ENCODE results near the gene FAT3.

FAT3 gene

DNA sequence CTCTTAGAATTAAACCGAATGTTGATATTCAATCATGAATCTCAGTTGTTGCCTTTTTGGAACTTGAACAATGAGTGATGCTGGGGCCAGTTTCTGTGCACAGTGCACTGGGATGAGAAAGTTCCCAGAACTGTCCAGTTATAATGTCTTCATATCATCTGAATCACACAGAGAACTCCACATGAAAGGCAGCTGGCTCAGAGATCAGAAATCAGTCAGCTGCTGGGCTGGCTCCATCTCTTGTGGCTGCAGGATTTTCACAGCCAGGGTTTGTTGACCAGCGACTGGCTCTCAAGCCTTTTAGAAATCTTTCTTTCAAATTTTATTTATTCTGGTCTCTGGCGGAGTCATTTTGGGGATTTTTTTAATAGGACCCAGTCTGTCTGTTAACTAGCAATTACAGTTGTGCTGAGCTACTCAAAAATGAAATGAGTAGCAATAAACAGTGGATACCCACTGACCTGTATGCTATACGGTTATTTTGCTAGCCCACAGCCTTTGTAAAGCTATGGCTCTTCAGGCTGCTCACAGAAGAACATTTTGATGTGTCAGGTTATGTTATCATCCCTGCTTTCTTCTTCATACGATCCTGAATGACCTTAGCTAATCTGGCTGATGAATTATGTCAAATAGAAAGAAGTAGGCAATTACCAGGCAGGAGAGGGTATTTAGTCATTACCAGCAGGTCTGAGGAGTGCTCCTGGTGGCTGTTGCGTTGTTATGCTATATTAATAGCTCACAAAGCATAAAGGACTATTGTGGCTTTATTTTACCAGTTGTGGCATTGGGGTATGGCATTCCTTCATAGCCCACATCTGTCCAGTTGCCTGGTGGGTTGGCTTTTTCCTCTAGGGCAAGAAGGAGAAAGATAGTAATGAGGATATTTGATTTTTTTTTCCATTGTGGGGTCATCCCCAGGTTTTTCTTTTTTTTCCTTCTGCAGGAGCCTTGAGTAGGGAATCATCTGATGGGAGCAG lies 3.6 kb downstream of the FAT3 start:
- DNase-seq, result no peak

DNA sequence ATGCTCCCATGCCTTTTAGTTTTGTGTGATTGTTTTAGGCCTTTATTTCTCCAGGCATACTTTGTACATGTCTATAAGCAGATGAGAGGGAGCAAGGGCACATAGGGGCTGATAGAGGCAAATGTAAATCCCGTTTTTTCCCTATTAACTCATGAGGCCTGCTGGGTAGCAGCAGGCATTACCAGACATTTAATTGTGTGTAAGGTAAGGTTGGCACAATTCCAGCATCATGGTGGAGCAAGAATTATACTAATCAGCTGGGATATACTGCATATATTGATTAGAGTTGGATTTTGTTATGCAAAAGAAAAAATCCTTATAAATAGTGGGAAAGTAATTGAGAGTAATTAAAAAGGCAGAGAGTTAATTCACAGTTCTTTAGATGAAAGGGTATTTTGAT lies 12.2 kb downstream of the FAT3 start:
- no peak for DNase-seq

DNA sequence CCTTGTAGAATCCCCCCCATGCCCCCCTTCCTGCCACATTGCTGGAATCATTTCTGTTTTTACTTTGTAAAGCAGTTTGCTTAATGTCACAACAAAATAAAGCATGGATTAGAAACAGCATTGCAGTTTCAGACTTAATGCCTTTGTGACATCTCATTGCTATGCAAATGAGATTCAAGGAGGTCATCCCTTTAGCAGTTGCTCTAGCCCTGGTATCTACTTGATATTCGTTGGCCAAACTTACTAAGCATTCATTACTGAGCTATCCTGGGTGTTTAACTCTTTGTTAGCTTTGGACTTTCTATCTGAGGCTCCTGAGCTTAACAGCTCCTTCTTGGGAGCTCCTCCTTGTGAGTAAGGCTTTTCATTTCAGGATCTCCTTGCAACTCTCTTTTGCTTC lies 16.3 kb downstream of the FAT3 start:
- no peak for DNase-seq

DNA sequence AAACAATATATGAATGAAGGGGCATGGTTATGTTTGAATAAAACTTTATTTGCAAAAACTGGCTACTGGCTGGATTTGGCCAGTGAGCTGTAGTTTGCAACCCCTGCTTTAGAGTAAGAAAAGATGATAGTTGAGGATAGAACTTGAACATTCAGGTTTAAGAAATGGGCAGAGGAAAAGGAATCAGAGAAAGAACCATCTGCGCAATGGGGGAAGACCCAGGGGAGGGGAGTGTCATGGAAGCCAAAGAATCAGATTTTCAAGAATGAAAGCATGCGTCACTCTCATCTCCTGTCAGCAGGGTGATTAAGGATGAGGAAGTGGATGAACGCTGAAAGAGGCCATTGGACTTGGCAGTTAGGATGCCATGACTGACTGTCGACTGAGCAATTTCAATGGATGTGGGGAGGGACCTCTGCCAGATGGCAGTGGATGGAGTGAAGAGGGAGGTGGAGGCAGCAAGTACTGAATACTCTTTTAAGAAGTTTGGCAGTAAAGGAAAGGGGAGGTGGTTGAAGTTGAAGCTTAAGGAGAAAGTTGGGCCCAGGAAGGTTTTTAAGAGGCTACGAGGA lies 21.2 kb downstream of the FAT3 start:
- DNase-seq, result no peak

DNA sequence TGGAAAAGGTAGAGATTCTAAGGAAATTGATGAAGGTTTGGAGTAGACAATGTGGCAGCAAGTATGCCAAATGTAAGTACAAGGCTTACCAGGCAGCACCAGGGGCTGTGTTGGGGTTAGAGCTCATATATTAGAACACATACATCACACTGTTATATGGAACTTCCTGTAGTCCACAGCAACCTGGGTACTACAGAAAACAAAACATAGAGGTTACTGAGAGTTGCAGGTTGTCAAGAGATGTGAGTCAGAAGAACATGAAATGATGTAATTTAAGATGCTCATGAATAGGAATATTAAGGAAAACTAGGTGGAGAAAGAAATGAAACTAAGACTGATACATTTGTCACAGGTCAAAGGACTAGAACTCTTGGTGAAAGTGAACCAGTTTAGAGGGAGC lies 22.0 kb downstream of the FAT3 start:
- DNase-seq, result no peak

DNA sequence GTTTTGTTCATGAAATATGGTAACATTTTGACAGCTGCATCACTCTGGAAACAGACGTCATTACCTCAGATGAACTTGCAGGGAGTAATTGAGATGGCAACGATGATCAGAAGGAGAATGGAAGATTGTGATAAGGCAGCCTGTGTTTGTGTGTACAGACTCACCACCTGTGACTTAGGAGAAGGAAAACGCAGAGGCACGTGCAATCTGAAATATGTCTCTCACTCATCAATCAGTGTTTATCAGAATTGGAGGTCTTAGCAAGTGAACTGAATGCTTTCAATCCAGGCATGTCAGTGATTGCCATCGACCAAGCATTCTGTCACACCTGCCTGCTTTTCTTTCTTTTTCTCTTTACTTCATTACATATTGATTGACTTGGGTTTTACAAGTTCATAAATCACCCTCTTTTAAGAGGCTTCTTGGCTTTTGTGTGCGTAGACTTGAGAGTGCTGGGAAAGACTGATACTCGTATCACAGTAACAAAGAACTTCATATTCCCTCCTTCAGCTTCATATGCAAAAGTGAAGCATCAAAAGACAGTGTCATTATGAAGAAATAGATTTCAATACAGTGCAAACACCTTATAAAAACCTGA lies 24.6 kb downstream of the FAT3 start:
- DNase-seq, result no peak

DNA sequence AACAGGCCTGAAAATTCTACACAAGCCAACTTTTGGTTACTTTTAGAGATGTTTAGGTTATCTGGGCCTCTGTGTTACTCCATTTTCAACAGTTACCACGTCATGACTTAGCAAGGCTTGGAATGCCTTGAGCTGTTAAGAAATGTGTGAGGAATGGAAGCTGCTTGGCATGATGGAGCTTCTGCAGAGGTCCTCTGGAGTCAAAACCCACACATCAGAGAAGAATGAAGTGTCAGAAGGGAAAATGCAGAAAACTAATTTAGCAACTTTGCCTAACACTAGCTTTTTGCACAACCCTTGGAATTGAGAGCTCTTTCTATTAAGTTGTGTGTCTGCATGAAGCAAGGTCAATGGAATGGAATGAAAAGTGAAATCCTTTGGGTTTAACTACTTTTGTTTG lies 27.4 kb downstream of the FAT3 start:
- no peak for DNase-seq

DNA sequence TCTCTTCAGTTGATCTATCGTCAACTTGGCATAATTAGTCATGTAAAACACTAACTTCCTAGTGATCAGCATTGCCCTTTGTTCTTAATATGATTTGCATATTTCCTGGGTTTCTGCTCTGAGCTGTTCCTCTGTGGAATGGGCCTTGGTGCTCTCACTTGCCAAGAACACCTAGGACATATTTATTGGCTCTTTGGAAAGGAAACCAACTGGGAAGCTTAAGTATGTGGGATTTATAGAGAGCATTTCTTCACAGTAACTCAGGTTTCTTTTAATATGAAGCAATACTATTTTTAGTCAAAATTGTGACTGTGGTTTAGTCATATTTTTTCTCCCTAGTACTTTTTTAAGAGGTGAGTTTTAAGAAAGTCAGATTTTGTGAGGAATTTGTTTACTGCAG lies 28.8 kb downstream of the FAT3 start:
- no peak for DNase-seq

DNA sequence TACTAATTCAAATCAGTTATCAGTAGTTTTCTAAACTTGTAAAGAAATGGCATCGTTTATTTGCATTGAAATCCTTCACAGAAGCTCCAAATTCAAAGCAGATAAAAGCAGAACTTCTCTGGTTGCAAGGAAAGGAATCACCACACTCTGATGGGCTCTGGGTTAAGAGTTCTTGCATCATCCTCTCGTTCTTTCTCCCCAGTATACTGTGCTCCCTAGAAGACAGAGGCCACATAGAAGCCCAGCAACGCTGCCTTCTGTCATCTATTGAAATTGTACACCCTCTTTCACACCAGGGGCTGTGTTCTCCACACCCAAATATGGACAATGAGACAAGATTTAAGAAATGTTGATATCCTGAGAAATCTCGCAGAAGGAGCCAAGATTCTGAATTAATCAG lies 29.3 kb downstream of the FAT3 start:
- DNase-seq, result no peak

DNA sequence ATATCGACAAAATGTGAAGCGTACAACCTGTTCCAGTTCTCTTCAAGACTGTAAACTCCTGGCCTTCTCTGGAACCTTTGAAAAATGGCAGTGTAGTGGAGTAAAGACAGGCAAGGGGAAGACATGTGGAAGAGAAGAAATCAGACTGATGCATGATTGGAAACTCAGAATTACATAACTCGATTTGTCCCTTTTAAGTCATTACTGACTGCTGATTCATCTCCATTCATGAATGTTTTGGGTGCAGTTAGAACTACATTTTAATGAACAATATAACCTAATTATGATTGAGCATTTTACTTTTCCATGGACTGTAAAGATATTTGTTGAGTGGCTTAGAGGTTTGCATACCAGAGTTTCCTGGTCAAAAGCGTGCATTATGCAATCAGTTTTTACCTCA lies 32.9 kb downstream of the FAT3 start:
- no peak for DNase-seq

DNA sequence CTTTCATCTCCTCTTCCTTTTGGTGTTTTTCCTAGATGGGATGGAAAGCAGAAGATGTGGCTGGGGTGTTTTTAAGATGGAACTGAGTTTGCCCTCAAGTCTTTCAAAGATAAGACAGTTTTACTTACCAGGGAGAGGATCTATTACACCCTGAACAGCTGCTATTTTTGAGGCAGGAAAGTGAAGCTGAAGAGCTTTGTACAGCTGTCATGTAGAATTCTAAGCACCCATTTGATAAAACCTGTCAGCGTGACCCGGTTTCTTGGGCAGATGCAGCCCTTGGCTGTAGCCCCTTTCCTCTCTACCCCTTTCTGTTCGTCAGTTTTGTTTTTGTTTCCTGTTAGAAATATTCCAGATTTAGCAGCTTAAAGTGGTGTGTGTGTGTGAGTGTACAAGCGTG lies 35.2 kb downstream of the FAT3 start:
- no peak for DNase-seq

DNA sequence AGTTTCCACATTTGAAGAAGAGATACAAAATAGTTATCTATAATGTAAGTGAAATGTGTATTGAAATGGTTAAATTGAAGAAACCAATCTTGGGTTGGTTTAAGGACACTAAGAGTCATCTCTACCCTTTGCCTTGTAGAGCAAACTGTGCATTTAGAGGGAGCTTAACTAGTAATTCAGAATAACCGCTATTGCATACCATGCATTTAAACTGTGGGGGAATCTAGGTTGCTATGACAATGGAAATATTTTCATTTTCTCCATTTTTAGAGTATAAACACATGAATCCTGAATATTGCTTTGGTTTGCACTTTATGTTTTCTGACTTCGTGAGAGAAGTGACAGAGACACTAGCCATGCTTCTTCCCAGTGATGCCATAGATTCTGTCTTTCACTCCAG lies 39.7 kb downstream of the FAT3 start:
- DNase-seq, result no peak

DNA sequence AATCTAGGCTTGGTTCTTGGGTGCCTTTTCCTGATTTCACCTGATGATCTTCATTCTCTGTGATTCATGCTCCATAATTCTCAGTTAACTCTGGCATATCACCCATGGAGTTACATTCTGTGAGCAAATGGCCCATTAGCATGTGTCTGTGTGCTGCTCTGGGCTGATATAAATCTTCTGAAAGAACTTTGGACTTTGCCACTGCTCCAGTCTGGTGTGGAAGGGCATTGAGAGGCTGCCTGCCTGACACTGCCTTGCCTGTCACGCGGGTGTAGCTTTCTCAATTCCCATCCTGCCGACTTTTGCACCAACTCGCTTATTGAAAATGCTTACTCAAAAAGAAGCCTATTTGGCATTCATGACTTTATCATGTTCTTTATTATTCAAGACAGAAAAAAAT lies 42.2 kb downstream of the FAT3 start:
- DNase-seq, result no peak

DNA sequence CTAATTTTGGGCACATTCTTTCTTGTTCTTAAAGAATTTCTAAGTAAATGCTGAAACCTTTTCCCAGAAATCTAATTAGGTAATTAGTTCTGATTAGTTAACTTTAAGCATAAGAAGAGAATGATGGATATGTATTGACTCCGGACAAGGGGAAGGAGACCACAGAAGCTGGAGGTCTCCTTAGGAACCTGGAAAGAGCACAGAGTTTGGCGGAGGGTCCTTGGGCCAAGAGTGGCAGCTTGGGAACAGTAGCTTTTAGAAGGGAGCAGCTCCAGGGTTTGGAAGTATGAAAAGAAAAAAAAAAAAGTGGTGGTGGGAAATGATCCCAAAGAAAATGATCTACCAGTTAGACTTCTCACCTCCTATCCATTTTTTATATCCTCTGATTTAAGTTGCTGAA lies 42.7 kb downstream of the FAT3 start:
- no peak for DNase-seq

DNA sequence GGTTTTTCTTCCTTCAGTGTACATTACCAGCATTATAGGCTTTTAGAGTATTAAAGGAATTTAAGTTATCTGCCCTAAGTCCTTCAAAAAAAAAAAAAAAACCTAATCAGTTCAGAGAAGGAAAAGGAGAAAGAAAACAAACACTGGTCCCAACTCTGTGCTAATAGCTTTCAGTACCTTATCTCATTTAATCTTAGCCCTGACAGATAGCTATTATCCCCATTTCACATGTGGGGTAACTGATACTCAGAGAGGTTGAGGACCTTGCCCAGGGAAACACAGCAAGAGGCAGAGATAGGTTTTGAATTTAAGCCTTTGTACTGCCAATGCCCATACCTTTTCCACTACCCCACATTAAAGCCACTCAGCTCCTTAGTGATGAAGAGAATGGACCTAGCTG lies 43.4 kb downstream of the FAT3 start:
- no peak for DNase-seq

DNA sequence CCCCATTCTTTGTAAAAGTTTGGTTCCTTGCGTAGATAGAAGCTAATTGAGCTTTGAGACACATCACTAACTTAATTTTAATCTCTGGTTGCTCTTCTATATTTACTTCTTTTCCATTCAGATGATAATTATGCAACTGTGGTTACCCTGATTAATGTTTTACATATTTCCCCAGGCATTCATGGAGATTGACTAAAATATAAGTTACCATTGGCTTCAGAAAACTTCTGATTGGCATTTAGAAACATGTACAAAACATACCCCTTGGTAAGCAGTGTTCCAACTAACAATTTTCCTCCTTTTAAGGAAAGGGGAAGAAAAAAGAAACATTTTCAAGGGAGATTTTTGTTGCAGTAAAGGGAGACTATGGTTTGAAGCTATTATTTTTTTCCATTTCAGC lies 43.9 kb downstream of the FAT3 start:
- no peak for DNase-seq

DNA sequence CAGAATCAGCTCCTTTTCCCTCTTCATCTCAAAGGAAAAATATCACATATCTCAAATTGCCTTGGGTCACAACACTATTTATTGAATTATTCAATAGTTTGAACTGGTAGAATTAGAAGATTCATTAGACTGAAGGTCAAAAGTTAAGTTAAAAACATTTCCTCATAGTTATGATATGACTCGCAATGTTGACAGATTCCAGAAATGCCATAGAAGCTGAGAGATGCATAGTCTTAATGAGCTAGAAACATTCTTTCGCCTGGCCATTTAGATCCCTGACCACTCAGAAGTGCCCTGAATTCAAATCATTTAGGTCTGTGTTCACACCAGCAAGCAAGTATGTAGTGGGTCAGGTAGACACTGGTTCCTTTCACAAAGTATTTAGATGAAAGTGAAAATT lies 44.4 kb downstream of the FAT3 start:
- DNase-seq, result no peak

DNA sequence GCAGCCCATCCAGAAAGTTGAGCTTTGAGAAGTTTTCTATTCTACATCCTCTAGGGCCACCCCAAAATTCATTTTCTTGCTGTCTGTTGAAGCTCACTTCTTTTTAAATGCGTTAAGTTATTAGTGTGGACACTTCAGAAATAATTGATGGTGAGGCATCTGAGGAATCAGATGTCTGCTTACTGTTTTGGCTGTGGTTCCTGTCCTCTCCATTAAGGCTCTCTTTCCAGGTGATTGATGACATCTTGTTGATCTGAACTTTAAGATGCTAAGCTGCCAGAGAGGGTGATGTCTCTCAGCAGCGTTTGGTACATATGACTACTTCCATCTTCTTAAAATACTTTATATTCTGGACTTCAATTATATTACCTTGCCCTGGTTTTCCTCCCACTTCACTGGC lies 45.2 kb downstream of the FAT3 start:
- DNase-seq, result no peak

DNA sequence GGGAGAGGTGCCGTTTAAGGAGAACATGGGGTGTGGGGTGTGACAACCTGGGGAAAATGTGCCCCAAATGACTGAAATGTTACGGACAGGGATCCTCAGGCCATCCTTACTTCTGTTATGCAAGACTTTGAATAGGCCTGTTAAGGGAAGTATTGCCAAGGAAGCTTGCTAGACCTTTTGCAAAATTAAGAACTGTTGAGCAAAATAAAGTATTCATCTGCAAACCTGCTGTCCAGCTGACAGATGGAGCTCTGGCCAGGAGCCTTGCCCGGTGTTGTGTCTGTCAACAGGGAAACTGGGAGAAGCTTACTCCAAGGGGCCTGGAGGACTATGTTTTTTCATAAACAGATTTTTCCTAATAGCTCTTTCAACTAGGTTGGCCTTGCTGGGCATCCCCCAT lies 48.0 kb downstream of the FAT3 start:
- DNase-seq, result no peak

Measured in activated CD4-positive, CD25-positive, alpha-beta regulatory T cell treated with anti-CD3 and anti-CD28 coated beads, Interleukin-2, amount 50 U/mL, for 72 hours (primary cell).